Right atrium auricular region (tissue), 2 donors: ENCODE data around the gene PDLIM3. TPM values are rescaled to one million over a fixed set of nuclear protein-coding genes. Genes with fewer than 3 reads are reported as not detected.

Source experiments
- DNase-seq: peaks from one replicate; pipeline ENCODE4 v3.0.0-alpha.2; 2019; ENCODE audit warnings: low spot score
- H3K27ac ChIP-seq, 2 donors: fragments of 200-600 bp; sonication (generic); 1 replicate in 1 of 2; 2 replicates in 1 of 2; pipeline ENCODE4 v1.5.1; 2016 to 2019
- H3K27me3 ChIP-seq, 2 donors: fragments of 200-600 bp; sonication (generic); one replicate each; pipeline versions ENCODE4 v1.5.1 to v1.6.0; 2017 to 2019
- H3K36me3 ChIP-seq: fragments of 200-600 bp; sonication (generic); one replicate; pipeline ENCODE4 v1.5.1; 2016
- H3K4me1 ChIP-seq, 2 donors: fragments of 200-600 bp; sonication (generic); one replicate each; pipeline versions ENCODE4 v1.5.1 to v1.6.0; 2017 to 2019
- H3K4me3 ChIP-seq, 2 donors: fragments of 200-600 bp; sonication (generic); 1 replicate in 1 of 2; 2 replicates in 1 of 2; pipeline ENCODE4 v1.5.1; 2017 to 2019; ENCODE audit warnings: mild to moderate bottlenecking in 1 of 2, moderate library complexity in 1 of 2
- H3K9me3 ChIP-seq, 2 donors: fragments of 200-600 bp; sonication (generic); one replicate each; pipeline ENCODE4 v1.5.1; 2019
- total RNA-seq, 2 donors: library from RNA; depleted of rRNA; stranded (reverse); fragments of >200 nt; gene quantifications; one replicate each; pipeline ENCODE4 v1.1.0, GENCODE V29; 2016
- TF ChIP-seq, protein P1 (sequence below), 2 donors: fragments of 200-600 bp; sonication (generic); IDR thresholded peaks; one replicate each; pipeline ENCODE4 v1.5.1; 2019; ENCODE audit warnings: antibody characterized with exemption in 2 of 2

Gene PDLIM3
- total RNA-seq, 2 donors from 2014 or later: 476 to 783 TPM

DNA sequence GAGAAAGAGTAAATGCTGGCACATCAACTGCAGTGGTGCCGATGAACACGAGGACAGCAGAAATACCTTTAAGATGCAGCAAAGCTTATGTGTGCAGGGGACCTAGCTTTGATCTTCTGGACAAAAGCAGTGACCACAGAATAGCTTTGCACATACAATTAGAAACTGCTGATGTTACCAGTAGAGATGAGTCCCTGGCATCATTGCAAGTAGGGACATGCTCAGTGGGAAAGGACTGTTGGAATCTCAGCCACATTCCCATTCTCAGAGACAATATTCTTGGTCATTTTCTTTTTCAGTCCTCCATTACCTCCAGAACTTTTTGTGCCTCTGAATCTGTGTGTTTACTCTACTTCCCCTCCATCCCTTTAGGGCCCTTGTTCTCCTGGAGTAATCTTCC lies 16.9 kb upstream of the PDLIM3 start:
- peaks cover 0 to 6% of the 10 kb centered on the region in 2 donors for H3K4me1 ChIP-seq
- DNase-seq: no peak
- no peaks in the 10 kb centered on the region for H3K27me3 ChIP-seq
- no peak overlapping the region for H3K27ac ChIP-seq
- TF ChIP-seq, protein P1, sequence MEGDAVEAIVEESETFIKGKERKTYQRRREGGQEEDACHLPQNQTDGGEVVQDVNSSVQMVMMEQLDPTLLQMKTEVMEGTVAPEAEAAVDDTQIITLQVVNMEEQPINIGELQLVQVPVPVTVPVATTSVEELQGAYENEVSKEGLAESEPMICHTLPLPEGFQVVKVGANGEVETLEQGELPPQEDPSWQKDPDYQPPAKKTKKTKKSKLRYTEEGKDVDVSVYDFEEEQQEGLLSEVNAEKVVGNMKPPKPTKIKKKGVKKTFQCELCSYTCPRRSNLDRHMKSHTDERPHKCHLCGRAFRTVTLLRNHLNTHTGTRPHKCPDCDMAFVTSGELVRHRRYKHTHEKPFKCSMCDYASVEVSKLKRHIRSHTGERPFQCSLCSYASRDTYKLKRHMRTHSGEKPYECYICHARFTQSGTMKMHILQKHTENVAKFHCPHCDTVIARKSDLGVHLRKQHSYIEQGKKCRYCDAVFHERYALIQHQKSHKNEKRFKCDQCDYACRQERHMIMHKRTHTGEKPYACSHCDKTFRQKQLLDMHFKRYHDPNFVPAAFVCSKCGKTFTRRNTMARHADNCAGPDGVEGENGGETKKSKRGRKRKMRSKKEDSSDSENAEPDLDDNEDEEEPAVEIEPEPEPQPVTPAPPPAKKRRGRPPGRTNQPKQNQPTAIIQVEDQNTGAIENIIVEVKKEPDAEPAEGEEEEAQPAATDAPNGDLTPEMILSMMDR (IDR thresholded peaks at IDR 0.05): no peak
- no peak overlapping the region for H3K4me3 ChIP-seq
- H3K36me3 ChIP-seq: no peaks in the 10 kb centered on the region
- no peaks in the 10 kb centered on the region for H3K9me3 ChIP-seq

DNA sequence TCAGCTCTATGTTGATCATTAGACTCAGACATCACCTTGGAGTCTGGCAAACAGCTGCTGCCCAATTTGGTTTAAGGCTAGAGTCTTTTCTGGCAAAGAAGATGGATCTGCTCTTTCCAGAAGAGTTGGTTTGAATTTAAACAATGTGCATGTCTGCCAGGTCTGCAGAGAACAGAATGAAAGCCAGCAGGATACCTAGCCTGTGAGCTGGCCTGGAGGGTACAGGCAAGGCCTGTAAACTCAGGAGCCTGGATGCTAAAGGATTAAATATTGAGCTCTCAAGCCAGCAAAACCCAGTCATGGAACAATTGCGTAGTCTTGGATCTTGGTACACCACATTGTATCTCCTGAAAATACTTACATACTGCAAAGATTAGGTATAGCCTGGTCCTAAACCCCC lies 15.6 kb upstream of the PDLIM3 start:
- Histone ChIP-seq H3K4me1 (peaks cover 0 to 6% of the 10 kb centered on the region in 2 donors), H3K36me3 (no peaks in the 10 kb centered on the region), H3K9me3 (no peaks in the 10 kb centered on the region), H3K27me3 (no peaks in the 10 kb centered on the region), H3K4me3 (no peak overlapping the region), H3K27ac (no peak overlapping the region)
- TF ChIP-seq, protein P1 (IDR thresholded peaks at IDR 0.05): no peak
- DNase-seq: no peak

DNA sequence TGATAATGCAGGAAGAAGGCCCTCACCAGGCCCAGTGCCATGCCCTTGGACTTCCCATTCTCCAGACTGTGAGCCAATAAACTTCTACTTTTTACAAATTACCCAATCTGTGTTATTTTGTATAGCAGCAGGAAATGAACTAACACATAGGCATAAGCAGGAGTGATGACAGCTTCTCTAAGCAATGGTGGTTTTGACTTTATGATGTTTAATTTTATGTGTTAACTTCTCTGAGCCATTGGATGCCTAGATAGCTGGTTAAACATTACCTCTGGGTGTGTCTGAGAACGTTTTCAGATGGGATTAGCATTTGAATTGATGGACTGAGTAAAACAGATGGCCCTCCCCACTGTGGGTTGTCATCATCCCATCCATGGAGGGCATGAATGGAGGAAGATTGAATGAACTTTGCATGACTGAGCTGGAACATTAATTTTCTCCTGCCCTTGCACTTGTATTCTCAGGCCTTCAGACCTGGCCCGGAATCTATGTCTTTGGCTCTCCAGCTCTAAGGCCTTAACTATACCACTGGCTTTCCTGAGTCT lies 13.9 kb upstream of the PDLIM3 start:
- H3K9me3 ChIP-seq: no peaks in the 10 kb centered on the region
- H3K27ac ChIP-seq: no peak overlapping the region
- no peak overlapping the region for H3K4me3 ChIP-seq
- TF ChIP-seq, protein P1 (IDR thresholded peaks at IDR 0.05): no peak
- peaks cover 0 to 6% of the 10 kb centered on the region in 2 donors for H3K4me1 ChIP-seq
- no peaks in the 10 kb centered on the region for H3K36me3 ChIP-seq
- DNase-seq: no peak
- H3K27me3 ChIP-seq: no peaks in the 10 kb centered on the region

DNA sequence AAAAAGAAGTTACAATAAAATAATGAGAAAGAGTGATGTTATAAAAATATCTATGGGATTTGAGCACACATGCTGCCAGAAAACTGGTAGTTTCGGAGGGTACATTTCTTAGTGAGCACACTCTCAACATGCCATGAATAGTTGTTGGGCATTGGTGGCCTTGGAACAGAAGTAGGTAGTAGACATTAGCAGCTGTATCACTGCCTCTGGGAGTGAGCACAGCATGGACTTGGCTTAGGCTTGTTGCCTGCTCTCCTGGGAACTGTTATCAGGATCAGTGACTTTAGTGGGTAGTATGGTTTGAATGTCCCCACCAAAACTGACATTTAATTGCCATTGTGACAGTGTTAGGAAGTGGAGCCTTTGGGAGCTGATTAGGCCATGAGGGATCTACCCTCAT lies 13.3 kb upstream of the PDLIM3 start:
- no peak overlapping the region for H3K27ac ChIP-seq
- H3K27me3 ChIP-seq: no peaks in the 10 kb centered on the region
- no peaks in the 10 kb centered on the region for H3K36me3 ChIP-seq
- no peaks in the 10 kb centered on the region for H3K9me3 ChIP-seq
- no peak overlapping the region for H3K4me3 ChIP-seq
- no peak for DNase-seq
- H3K4me1 ChIP-seq: peaks cover 0 to 6% of the 10 kb centered on the region in 2 donors
- TF ChIP-seq, protein P1 (IDR thresholded peaks at IDR 0.05): no peak

DNA sequence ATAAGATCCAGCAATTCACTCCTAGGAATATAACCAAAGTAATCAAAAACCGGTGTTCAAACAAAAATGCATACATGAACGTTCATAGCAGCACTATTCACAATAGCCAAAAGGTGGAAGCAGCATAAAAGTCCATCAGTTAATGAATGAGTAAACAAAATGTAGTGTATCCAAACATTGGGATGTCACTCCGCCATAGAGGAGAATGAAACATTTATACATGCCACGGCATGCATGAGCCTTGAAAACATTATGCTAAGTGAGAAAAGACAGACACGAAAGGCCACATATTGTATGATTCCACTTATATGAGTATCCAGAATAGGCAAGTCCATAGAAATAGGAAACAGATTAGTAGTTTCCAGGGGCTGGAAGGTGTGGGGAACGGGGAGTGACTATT lies 11.0 kb upstream of the PDLIM3 start:
- Histone ChIP-seq H3K27ac (no peak overlapping the region), H3K4me3 (no peak overlapping the region), H3K4me1 (peaks cover 0 to 20% of the 10 kb centered on the region in 2 donors), H3K36me3 (no peaks in the 10 kb centered on the region), H3K27me3 (no peaks in the 10 kb centered on the region), H3K9me3 (no peaks in the 10 kb centered on the region)
- DNase-seq: no peak
- TF ChIP-seq, protein P1 (IDR thresholded peaks at IDR 0.05): no peak
